ENCODE results near the gene ZNF407. TPM values are rescaled to one million over a fixed set of nuclear protein-coding genes. Genes with fewer than 3 reads are reported as not detected.

The ZNF407 gene
- total RNA-seq, 1 donor from 2014 or later = 16.1 TPM

DNA sequence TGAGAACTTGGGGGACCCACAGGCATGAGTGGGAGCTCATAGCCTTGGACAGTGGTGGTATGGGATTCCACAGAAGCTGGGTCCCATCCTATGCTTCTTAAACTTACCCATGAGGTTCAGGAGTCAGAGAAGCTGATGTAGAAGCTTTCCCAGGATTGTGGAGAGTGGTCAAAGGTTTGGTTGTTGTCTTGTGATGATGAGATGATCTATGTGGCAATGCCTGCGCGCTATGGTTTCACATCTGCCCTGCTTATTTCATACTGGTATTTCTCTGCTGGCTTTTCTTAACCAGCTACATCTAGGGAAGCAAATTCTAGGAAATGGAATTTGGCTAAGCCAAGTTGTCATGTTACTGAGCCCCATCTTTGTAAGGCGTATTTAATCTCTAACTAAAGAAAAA is 168.6 kb downstream of the ZNF407 start:
- DNase-seq (no peak), ATAC-seq (peak in 1 of 2 donors; percentile 21)
- no peak overlapping the region for H3K4me3 ChIP-seq
- TF ChIP-seq, protein P1, sequence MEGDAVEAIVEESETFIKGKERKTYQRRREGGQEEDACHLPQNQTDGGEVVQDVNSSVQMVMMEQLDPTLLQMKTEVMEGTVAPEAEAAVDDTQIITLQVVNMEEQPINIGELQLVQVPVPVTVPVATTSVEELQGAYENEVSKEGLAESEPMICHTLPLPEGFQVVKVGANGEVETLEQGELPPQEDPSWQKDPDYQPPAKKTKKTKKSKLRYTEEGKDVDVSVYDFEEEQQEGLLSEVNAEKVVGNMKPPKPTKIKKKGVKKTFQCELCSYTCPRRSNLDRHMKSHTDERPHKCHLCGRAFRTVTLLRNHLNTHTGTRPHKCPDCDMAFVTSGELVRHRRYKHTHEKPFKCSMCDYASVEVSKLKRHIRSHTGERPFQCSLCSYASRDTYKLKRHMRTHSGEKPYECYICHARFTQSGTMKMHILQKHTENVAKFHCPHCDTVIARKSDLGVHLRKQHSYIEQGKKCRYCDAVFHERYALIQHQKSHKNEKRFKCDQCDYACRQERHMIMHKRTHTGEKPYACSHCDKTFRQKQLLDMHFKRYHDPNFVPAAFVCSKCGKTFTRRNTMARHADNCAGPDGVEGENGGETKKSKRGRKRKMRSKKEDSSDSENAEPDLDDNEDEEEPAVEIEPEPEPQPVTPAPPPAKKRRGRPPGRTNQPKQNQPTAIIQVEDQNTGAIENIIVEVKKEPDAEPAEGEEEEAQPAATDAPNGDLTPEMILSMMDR (IDR thresholded peaks at IDR 0.05) = no peak
- no peaks in the 10 kb centered on the region for H3K27me3 ChIP-seq (ENCODE audit: low read depth)
- no peaks in the 10 kb centered on the region for H3K36me3 ChIP-seq
- intact Hi-C loops (cut with DNase I) = no loop called here
- H3K9me3 ChIP-seq = no peaks in the 10 kb centered on the region
- no peaks in the 10 kb centered on the region for H3K4me1 ChIP-seq
- no peak overlapping the region for H3K27ac ChIP-seq

DNA sequence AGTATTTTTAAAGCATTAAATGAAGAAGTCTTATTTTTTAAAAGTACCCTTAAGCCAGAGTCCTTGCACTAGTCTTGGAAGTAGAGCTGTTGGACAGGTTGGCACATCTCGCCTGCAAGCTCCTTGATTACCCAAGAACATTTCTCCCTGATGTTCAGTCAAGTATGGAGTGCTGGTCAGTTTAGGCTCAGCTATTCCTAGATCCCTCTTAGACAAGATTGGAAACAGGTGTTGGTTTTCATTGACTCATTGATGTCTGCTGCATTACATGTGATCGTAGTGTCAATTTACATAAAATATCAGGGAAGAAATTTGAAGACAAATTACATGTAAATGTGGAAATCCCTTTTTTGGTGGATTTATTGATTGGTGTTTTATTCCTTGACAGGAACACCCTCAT is 170.4 kb downstream of the ZNF407 start:
- Histone ChIP-seq H3K9me3 (no peaks in the 10 kb centered on the region), H3K27me3 (ENCODE audit: low read depth) (no peaks in the 10 kb centered on the region), H3K4me1 (no peaks in the 10 kb centered on the region), H3K27ac (no peak overlapping the region), H3K4me3 (no peak overlapping the region), H3K36me3 (no peaks in the 10 kb centered on the region)
- DNase-seq = no peak
- TF ChIP-seq, protein P1 (IDR thresholded peaks at IDR 0.05) = no peak
- ATAC-seq = no peak
- intact Hi-C loops (cut with DNase I) = no loop called here

DNA sequence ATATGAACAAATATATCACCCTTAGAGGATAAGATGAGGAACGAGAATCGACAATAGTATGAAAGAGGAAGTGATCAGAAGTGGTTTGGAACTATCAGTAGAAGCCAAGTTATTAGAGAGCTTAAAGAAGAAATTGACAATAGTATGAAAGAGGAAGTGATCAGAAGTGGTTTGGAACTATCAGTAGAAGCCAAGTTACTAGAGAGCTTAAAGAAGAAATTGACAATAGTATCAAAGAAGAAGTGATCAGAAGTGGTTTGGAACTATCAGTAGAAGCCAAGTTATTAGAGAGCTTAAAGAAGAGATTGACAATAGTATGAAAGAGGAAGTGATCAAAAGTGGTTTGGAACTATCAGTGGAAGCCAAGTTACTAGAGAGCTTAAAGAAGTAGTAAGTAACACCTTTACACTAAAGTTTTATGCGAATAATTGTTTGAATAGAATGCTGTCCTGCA is 175.5 kb downstream of the ZNF407 start:
- Histone ChIP-seq H3K36me3 (no peaks in the 10 kb centered on the region), H3K4me1 (no peaks in the 10 kb centered on the region), H3K4me3 (no peak overlapping the region), H3K27me3 (ENCODE audit: low read depth) (no peaks in the 10 kb centered on the region), H3K9me3 (no peaks in the 10 kb centered on the region), H3K27ac (no peak overlapping the region)
- ATAC-seq (no peak), DNase-seq (no peak)
- TF ChIP-seq, protein P1 (IDR thresholded peaks at IDR 0.05) = no peak
- intact Hi-C loops (cut with DNase I) = no loop called here

DNA sequence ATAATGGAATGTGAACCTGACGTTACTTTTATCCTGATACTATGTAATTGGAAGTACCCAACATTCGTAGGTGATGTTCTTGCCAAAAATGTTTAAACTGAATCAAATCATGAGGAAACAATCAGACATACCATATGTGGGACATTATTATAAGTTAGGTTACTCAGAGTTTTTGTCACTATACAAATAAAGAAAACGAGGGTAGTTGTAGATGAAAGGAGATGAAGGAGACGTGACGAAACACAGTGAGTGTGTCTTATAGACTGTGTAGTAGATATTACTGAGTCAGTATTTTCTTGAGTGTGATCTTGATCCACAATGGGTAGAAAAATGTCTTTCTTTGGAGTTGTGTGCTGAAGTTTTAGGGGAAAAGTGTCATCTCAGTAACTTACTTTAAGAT is 176.8 kb downstream of the ZNF407 start:
- TF ChIP-seq, protein P1 (IDR thresholded peaks at IDR 0.05) = no peak
- Histone ChIP-seq H3K36me3 (no peaks in the 10 kb centered on the region), H3K4me1 (no peaks in the 10 kb centered on the region), H3K27me3 (ENCODE audit: low read depth) (no peaks in the 10 kb centered on the region), H3K27ac (no peak overlapping the region), H3K4me3 (no peak overlapping the region), H3K9me3 (no peaks in the 10 kb centered on the region)
- no peak for DNase-seq
- intact Hi-C loops (cut with DNase I) = no loop called here
- no peak for ATAC-seq

- H3K27ac ChIP-seq = no peak overlapping the region
- DNase-seq (no peak), ATAC-seq (no peak)
- no peak overlapping the region for H3K4me3 ChIP-seq
- no peaks in the 10 kb centered on the region for H3K36me3 ChIP-seq
- TF ChIP-seq, protein P1 (IDR thresholded peaks at IDR 0.05) = no peak
- H3K9me3 ChIP-seq = no peaks in the 10 kb centered on the region
- H3K4me1 ChIP-seq = no peaks in the 10 kb centered on the region
- no peaks in the 10 kb centered on the region for H3K27me3 ChIP-seq (ENCODE audit: low read depth)
- intact Hi-C loops (cut with DNase I) = no loop called here
Measured at GRCh38 chr18:74775239-74775638, 177.6 kb downstream of the ZNF407 start.
